K562 (cell line): ENCODE measurements around the gene ANKRD6. TPM values are rescaled to one million over a fixed set of nuclear protein-coding genes. Genes with fewer than 3 reads are reported as not detected.
A peak's percentile ranks its signal among the peaks of the same experiment; 100 is the strongest.

Experiments
- ATAC-seq: fragments of 200-7000 bp; cut with Tn5 transposase; 3 replicates; pipeline ENCODE4 v1.9.1; 2020; ENCODE audit warnings: moderate library complexity
- BruUV-seq: library from RNA; stranded (reverse); fragments of 400-500 nt; replicated peaks from 2 replicates; lab custom pipeline; 2021; lab: Mats Ljungman, UMichigan
- CTCF ChIA-PET: fragments of 300-600 bp; formaldehyde crosslinking; extraction: SDS; loops from one replicate; lab custom pipeline; 2021; ENCODE audit warnings: low intra/inter-chr PET ratio; lab: Yijun Ruan, JAX
- POLR2A ChIA-PET: fragments of 300-600, 350-650 bp; sonication (Branson Sonifier 250); formaldehyde crosslinking; extraction: SDS; loops from one replicate; lab custom pipeline; 2021; ENCODE audit warnings: antibody characterized with exemption, inconsistent platforms; lab: Yijun Ruan, JAX
- DNase-seq, 4 experiments: peaks; one replicate each; pipeline versions ENCODE4 v3.0.0 to v3.0.0-alpha.2; 2011 to 2018; ENCODE audit warnings: low spot score in 3 of 4, mixed read lengths in 3 of 4; ENCODE audit errors: extremely low read depth in 1 of 4
- FAIRE-seq: peaks from 2 replicates; lab custom pipeline; 2011; peaks lifted over from hg19 to GRCh38; lab: Jason Lieb, UNC
- H2AFZ ChIP-seq: 2 replicates; pipeline ENCODE4 v1.6.0; 2011; ENCODE audit warnings: low read depth, low read length, control low read depth, inconsistent platforms
- H3K27ac ChIP-seq: fragments of 200-600 bp; 3 replicates; pipeline ENCODE4 v1.8.0; 2011; ENCODE audit warnings: low read depth, mild to moderate bottlenecking, control low read depth, inconsistent platforms, low read length, moderate library complexity, mixed read lengths; ENCODE audit errors: extremely low read depth
- H3K27me3 ChIP-seq, 2 experiments: fragments of 300-600 bp in 1 of 2; 2 replicates in 1 of 2; 3 replicates in 1 of 2; pipeline versions ENCODE4 v1.6.0 to v1.8.0; 2011; ENCODE audit warnings: inconsistent platforms in 2 of 2, low read length in 2 of 2, mild to moderate bottlenecking in 1 of 2, mixed read lengths in 1 of 2, moderate library complexity in 1 of 2; ENCODE audit not compliant: control insufficient read depth in 2 of 2, insufficient read depth in 2 of 2
- H3K36me3 ChIP-seq: fragments of 300-600 bp; 3 replicates; pipeline ENCODE4 v1.8.0; 2011; ENCODE audit warnings: mild to moderate bottlenecking, low read length, inconsistent platforms; ENCODE audit not compliant: control insufficient read depth, insufficient read depth
- H3K4me1 ChIP-seq, 2 experiments: fragments of 200-600 bp in 1 of 2; replicated peaks in 1 of 2; 2 replicates in 1 of 2; 3 replicates in 1 of 2; pipeline versions ENCODE4 v1.5.1 to v1.8.0; 2011; ENCODE audit warnings: inconsistent platforms in 2 of 2, low read length in 2 of 2, mild to moderate bottlenecking in 1 of 2, mixed read lengths in 1 of 2, moderate library complexity in 1 of 2; ENCODE audit not compliant: control insufficient read depth in 2 of 2, insufficient read depth in 2 of 2
- H3K4me2 ChIP-seq: 2 replicates; pipeline ENCODE4 v1.6.1; 2011; ENCODE audit warnings: low read length, control low read depth, inconsistent platforms, mixed read lengths; ENCODE audit not compliant: insufficient read depth
- H3K4me3 ChIP-seq: fragments of 200-600 bp; sonication (generic), shearing (Covaris generic); 2 replicates; pipeline ENCODE4 v1.5.1; 2016; ENCODE audit warnings: control low read depth, inconsistent platforms
- H3K79me2 ChIP-seq: fragments of 200-600 bp; 3 replicates; pipeline ENCODE4 v1.8.0; 2011; ENCODE audit warnings: low read length, inconsistent platforms; ENCODE audit not compliant: control insufficient read depth, insufficient read depth
- H3K9ac ChIP-seq, 2 experiments: 2 replicates each; pipeline versions ENCODE4 v1.6.0 to v1.6.1; 2011; ENCODE audit warnings: low read depth in 2 of 2, low read length in 2 of 2, control low read depth in 1 of 2, inconsistent platforms in 1 of 2, mild to moderate bottlenecking in 1 of 2, mixed read lengths in 1 of 2; ENCODE audit not compliant: insufficient read depth in 1 of 2
- H3K9me1 ChIP-seq: one replicate; pipeline ENCODE4 v1.6.0; 2011; ENCODE audit warnings: inconsistent platforms, mild to moderate bottlenecking, low read length, moderate library complexity; ENCODE audit not compliant: control insufficient read depth, insufficient read depth
- H3K9me3 ChIP-seq: replicated peaks from 2 replicates; pipeline ENCODE4 v1.5.1; 2011; ENCODE audit warnings: low read depth, low read length, inconsistent platforms; ENCODE audit not compliant: control insufficient read depth, insufficient read depth
- H4K20me1 ChIP-seq: replicated peaks from 2 replicates; pipeline ENCODE4 v1.6.1; 2011; ENCODE audit warnings: low read length, inconsistent platforms, mixed read lengths; ENCODE audit not compliant: control insufficient read depth, insufficient read depth
- CEBPB ChIP-seq: fragments of 450-650 bp; IDR thresholded peaks from 2 replicates; pipeline ENCODE4 v1.6.1; 2016; ENCODE audit warnings: missing genetic modification characterization, missing compliant biosample characterization
- CHAMP1 ChIP-seq: fragments of 450-650 bp; IDR thresholded peaks from 2 replicates; pipeline ENCODE4 v1.6.1; 2016; ENCODE audit warnings: mild to moderate bottlenecking
- CTCF ChIP-seq, 3 experiments: IDR thresholded peaks in 2 of 3; conservative IDR thresholded peaks in 1 of 3; 2 replicates each; pipeline ENCODE4 v1.5.1; 2011 to 2012; ENCODE audit warnings: low read length in 3 of 3, mild to moderate bottlenecking in 3 of 3, control low read depth in 2 of 3, improper control_type of control experiment in 1 of 3, inconsistent platforms in 1 of 3, low read depth in 1 of 3, mixed read lengths in 1 of 3, moderate library complexity in 1 of 3; ENCODE audit not compliant: insufficient read depth in 2 of 3
- DEAF1 ChIP-seq: fragments of 450-650 bp; formaldehyde crosslinking; IDR thresholded peaks from 2 replicates; pipeline ENCODE4 v1.4.0; 2020; ENCODE audit warnings: mild to moderate bottlenecking, moderate library complexity
- ID3 ChIP-seq, 2 experiments: fragments of 250-450 bp in 1 of 2; fragments of 450-650 bp in 1 of 2; sonication (Bioruptor Pico) in 1 of 2; IDR thresholded peaks; 2 replicates each; pipeline versions ENCODE4 v1.6.1 to v1.8.0; 2016 to 2021; ENCODE audit warnings: mild to moderate bottlenecking in 2 of 2, moderate library complexity in 2 of 2, missing compliant biosample characterization in 1 of 2, missing genetic modification characterization in 1 of 2
- KLF16 ChIP-seq: IDR thresholded peaks from 2 replicates; pipeline ENCODE4 v1.6.1; 2016; ENCODE audit warnings: antibody characterized with exemption
- MAFF ChIP-seq: IDR thresholded peaks from 2 replicates; pipeline ENCODE4 v1.6.1; 2012; ENCODE audit warnings: low read length, improper control_type of control experiment
- RAD21 ChIP-seq, 2 experiments: fragments of 250-450 bp in 1 of 2; fragments of 450-650 bp in 1 of 2; sonication (Bioruptor Pico) in 1 of 2; formaldehyde crosslinking in 1 of 2; IDR thresholded peaks in 1 of 2; conservative IDR thresholded peaks in 1 of 2; 2 replicates each; pipeline versions ENCODE4 v1.4.0 to v1.8.0; 2020 to 2022; ENCODE audit warnings: mild to moderate bottlenecking in 2 of 2, moderate library complexity in 1 of 2
- SMC3 ChIP-seq: conservative IDR thresholded peaks from 2 replicates; pipeline ENCODE4 v1.6.1; 2011; ENCODE audit warnings: low read depth, low read length, improper control_type of control experiment; ENCODE audit not compliant: insufficient read depth
- ZHX1 ChIP-seq: fragments of 150-350 bp; conservative IDR thresholded peaks from 2 replicates; pipeline ENCODE4 v1.6.1; 2014; ENCODE audit warnings: low read length
- WGBS: fragments of 100-300 bp; shearing (Covaris generic); methylation state at CpG from one replicate; pipeline ENCODE4 v1.1.6; 2016; ENCODE audit warnings: low coverage, mixed read lengths; ENCODE audit not compliant: insufficient coverage; ENCODE audit errors: missing lambda C conversion rate; 5-methylcytosine and 5-hydroxymethylcytosine counted together
- in situ Hi-C: fragments of 300-500 bp; cut with MboI; formaldehyde crosslinking; loops from 4 replicates; pipeline ENCODE4 v1.15.0; 2018; ENCODE audit warnings: inconsistent platforms, mixed read lengths
- intact Hi-C: fragments of 100-400 bp; cut with micrococcal nuclease; formaldehyde crosslinking; loops from 2 replicates; pipeline ENCODE4 v1.14.2; 2022
- polyA plus RNA-seq, 8 experiments: library from polyadenylated mRNA; depleted of rRNA in 4 of 8; stranded (reverse) in 5 of 8; unstranded in 3 of 8; fragments of >200 nt; fragmentation: Nextera tagmentation in 2 of 8; fragmentation: Illumina TruSeq in 1 of 8; extraction: Ambion mirVana in 2 of 8; extraction: Trizol in 1 of 8; gene quantifications; 2 replicates each; pipeline versions ENCODE4 v1.2.1 to v1.2.3, GENCODE V29; 2011 to 2014; ENCODE audit warnings: inconsistent platforms in 1 of 8, missing spikeins in 1 of 8
- total RNA-seq, 7 experiments: library from RNA; depleted of rRNA in 6 of 7; stranded (reverse); fragments of >200 nt in 6 of 7; fragmentation: Illumina TruSeq in 2 of 7; extraction: Trizol in 2 of 7; gene quantifications; 2 replicates each; pipeline versions ENCODE4 v1.2.1 to v1.2.3, GENCODE V29; 2011 to 2021; ENCODE audit warnings: low replicate concordance in 1 of 7

ANKRD6 gene
- total and polyA plus RNA-seq, 9 of the 15 experiments (the other 6 are each of a cell fraction or from before 2014, with no cell fraction given), result 0.04 to 0.22 (median 0.08) TPM; not detected in 4

- BruUV-seq, result no TSS peak
- in situ Hi-C loops (loop anchor here (5.0 to 25.0 kb wide), 2 partner anchors 178 to 623 kb away; partner anchors contain the start of gene ANKRD6), intact Hi-C loops (loop anchor here (1.0 to 5.0 kb wide), 4 partner anchors 177 to 628 kb away; partner anchors contain the start of gene ANKRD6)
- CTCF ChIA-PET, result interaction anchor here (0.7 to 1.9 kb wide), 5 partner anchors 177 to 628 kb away, joined by 3 to 12 read pairs (median 3); partner anchors contain the start of gene ANKRD6
- H3K9me3 ChIP-seq, result no peaks in the 10 kb centered on the region
- H3K4me1 ChIP-seq, result no peaks in the 10 kb centered on the region
- no peaks in the 10 kb centered on the region for H3K36me3 ChIP-seq
- H3K9ac ChIP-seq, result no peak overlapping the region
- ATAC-seq (peak; percentile 94), DNase-seq (peak; percentile 72 to 76 (median 74)), FAIRE-seq (peak; percentile 90)
- no peak overlapping the region; the same call in 1 of the 2 replicates for H2AFZ ChIP-seq
- 1% methylated on average over 11 of the region's 11 CpGs for WGBS
- no peak overlapping the region for H3K4me2 ChIP-seq
- no peak overlapping the region for H3K4me3 ChIP-seq
- H3K9me1 ChIP-seq, result no peaks in the 10 kb centered on the region
- H3K27me3 ChIP-seq, result peaks cover 4 to 20% of the 10 kb centered on the region in 2 experiments; a peak in 4 of 5 replicates
- POLR2A ChIA-PET, result interaction anchor here (0.6 kb wide), 1 partner anchor 548 kb away, joined by 3 read pairs; no protein-coding TSS in a partner anchor
- H4K20me1 ChIP-seq, result no peaks in the 10 kb centered on the region
- H3K79me2 ChIP-seq, result no peaks in the 10 kb centered on the region
- no peak overlapping the region for H3K27ac ChIP-seq
- no peak for TF ChIP-seq ZHX1
- peak; percentile 71 to 80 for TF ChIP-seq RAD21 (CRISPR knock-in tag; conservative IDR thresholded peaks at IDR 0.05 in 1 of 2, IDR thresholded peaks at IDR 0.05 in 1 of 2)
- peak; percentile 69 to 91 (median 87) for TF ChIP-seq CTCF (IDR thresholded peaks at IDR 0.05 in 2 of 3, conservative IDR thresholded peaks at IDR 0.05 in 1 of 3; ENCODE audit: insufficient read depth in 2 of 3, low read depth in 1 of 3, low read length in 3 of 3)
- TF ChIP-seq CEBPB, result peak; percentile 61; the same call in 1 of the 2 replicates
- no peak for TF ChIP-seq ID3 (CRISPR knock-in tag; IDR thresholded peaks at IDR 0.05)
- 0 out of 2 replicates have a peak, but pooled peaks have one; percentile 27 for TF ChIP-seq ID3 (tag; IDR thresholded peaks at IDR 0.05)
- peak; percentile 83 for TF ChIP-seq SMC3
- no peak for TF ChIP-seq MAFF
- 0 out of 2 replicates have a peak, but pooled peaks have one; percentile 17 for TF ChIP-seq CHAMP1
- TF ChIP-seq KLF16, result 0 out of 2 replicates have a peak, but pooled peaks have one; percentile 34
- peak; percentile 60; the same call in 1 of the 2 replicates for TF ChIP-seq DEAF1 (CRISPR knock-in tag)
Measured at GRCh38 chr6:89610149-89610642, 177.2 kb downstream of the ANKRD6 start.
